K562 (cell line): ENCODE measurements around the gene CRYBG1. TPM values are rescaled to one million over a fixed set of nuclear protein-coding genes. Genes with fewer than 3 reads are reported as not detected.

ENCODE experiments used
- E4F1 ChIP-seq: fragments of 250-450 bp; sonication (Bioruptor Pico); IDR thresholded peaks from 2 replicates; pipeline ENCODE4 v1.5.0; 2021; ENCODE audit warnings: mild to moderate bottlenecking, borderline replicate concordance
- HNRNPK ChIP-seq: fragments of 200-400 bp; formaldehyde crosslinking; IDR thresholded peaks from one replicate; pipeline ENCODE4 v1.6.1; 2018; ENCODE audit warnings: mild to moderate bottlenecking, low read depth, low read length; ENCODE audit not compliant: poor library complexity, severe bottlenecking
- ID3 ChIP-seq, 2 experiments: fragments of 250-450 bp in 1 of 2; fragments of 450-650 bp in 1 of 2; sonication (Bioruptor Pico) in 1 of 2; IDR thresholded peaks; 2 replicates each; pipeline versions ENCODE4 v1.6.1 to v1.8.0; 2016 to 2021; ENCODE audit warnings: mild to moderate bottlenecking in 2 of 2, moderate library complexity in 2 of 2, missing compliant biosample characterization in 1 of 2, missing genetic modification characterization in 1 of 2
- NFIC ChIP-seq: fragments of 450-650 bp; IDR thresholded peaks from 2 replicates; pipeline ENCODE4 v1.6.1; 2017; ENCODE audit warnings: mild to moderate bottlenecking, inconsistent platforms
- POLR2AphosphoS5 ChIP-seq: IDR thresholded peaks from 2 replicates; pipeline ENCODE4 v1.6.1; 2011; ENCODE audit warnings: mild to moderate bottlenecking, low read depth, low read length, moderate library complexity; ENCODE audit not compliant: control insufficient read depth, insufficient read depth
- PTTG1 ChIP-seq: fragments of 450-650 bp; IDR thresholded peaks from 2 replicates; pipeline ENCODE4 v1.6.1; 2016; ENCODE audit warnings: low read depth, mild to moderate bottlenecking, missing genetic modification characterization, missing compliant biosample characterization
- RAD51 ChIP-seq: fragments of 450-650 bp; IDR thresholded peaks from 2 replicates; pipeline ENCODE4 v1.7.1; 2016; ENCODE audit warnings: low read depth, mild to moderate bottlenecking, borderline replicate concordance
- RBFOX2 ChIP-seq: fragments of 200-400 bp; formaldehyde crosslinking; IDR thresholded peaks from 2 replicates; pipeline ENCODE4 v1.6.1; 2017; ENCODE audit warnings: low read depth, mild to moderate bottlenecking, low read length, moderate library complexity
- TSHZ1 ChIP-seq: fragments of 250-450 bp; sonication (Bioruptor Pico); IDR thresholded peaks from 2 replicates; pipeline ENCODE4 v1.4.0; 2020; ENCODE audit warnings: mild to moderate bottlenecking, moderate library complexity
- ZNF384 ChIP-seq: IDR thresholded peaks from 2 replicates; pipeline ENCODE4 v1.6.1; 2012; ENCODE audit warnings: low read depth, low read length, improper control_type of control experiment
- ZNF668 ChIP-seq: fragments of 250-450 bp; sonication (Bioruptor Pico); IDR thresholded peaks from 2 replicates; pipeline ENCODE4 v1.8.0; 2022; ENCODE audit warnings: mild to moderate bottlenecking, inconsistent platforms
- polyA plus RNA-seq, 8 experiments: library from polyadenylated mRNA; depleted of rRNA in 4 of 8; stranded (reverse) in 5 of 8; unstranded in 3 of 8; fragments of >200 nt; fragmentation: Nextera tagmentation in 2 of 8; fragmentation: Illumina TruSeq in 1 of 8; extraction: Ambion mirVana in 2 of 8; extraction: Trizol in 1 of 8; gene quantifications; 2 replicates each; pipeline versions ENCODE4 v1.2.1 to v1.2.3, GENCODE V29; 2011 to 2014; ENCODE audit warnings: inconsistent platforms in 1 of 8, missing spikeins in 1 of 8
- total RNA-seq, 7 experiments: library from RNA; depleted of rRNA in 6 of 7; stranded (reverse); fragments of >200 nt in 6 of 7; fragmentation: Illumina TruSeq in 2 of 7; extraction: Trizol in 2 of 7; gene quantifications; 2 replicates each; pipeline versions ENCODE4 v1.2.1 to v1.2.3, GENCODE V29; 2011 to 2021; ENCODE audit warnings: low replicate concordance in 1 of 7
- TF ChIP-seq, protein P1 (sequence below), 2 experiments: IDR thresholded peaks in 1 of 2; conservative IDR thresholded peaks in 1 of 2; 2 replicates each; pipeline ENCODE4 v1.6.1; 2016; ENCODE audit warnings: low read depth in 2 of 2, mild to moderate bottlenecking in 1 of 2, missing compliant biosample characterization in 1 of 2, missing genetic modification characterization in 1 of 2, moderate library complexity in 1 of 2
- TF ChIP-seq, protein P2 (sequence below): fragments of 450-650 bp; IDR thresholded peaks from 2 replicates; pipeline ENCODE4 v1.6.1; 2016; ENCODE audit warnings: mild to moderate bottlenecking

The CRYBG1 gene
- total and polyA plus RNA-seq, 9 of the 15 experiments (the other 6 are each of a cell fraction or from before 2014, with no cell fraction given): 0.07 to 0.47 (median 0.11) TPM

DNA sequence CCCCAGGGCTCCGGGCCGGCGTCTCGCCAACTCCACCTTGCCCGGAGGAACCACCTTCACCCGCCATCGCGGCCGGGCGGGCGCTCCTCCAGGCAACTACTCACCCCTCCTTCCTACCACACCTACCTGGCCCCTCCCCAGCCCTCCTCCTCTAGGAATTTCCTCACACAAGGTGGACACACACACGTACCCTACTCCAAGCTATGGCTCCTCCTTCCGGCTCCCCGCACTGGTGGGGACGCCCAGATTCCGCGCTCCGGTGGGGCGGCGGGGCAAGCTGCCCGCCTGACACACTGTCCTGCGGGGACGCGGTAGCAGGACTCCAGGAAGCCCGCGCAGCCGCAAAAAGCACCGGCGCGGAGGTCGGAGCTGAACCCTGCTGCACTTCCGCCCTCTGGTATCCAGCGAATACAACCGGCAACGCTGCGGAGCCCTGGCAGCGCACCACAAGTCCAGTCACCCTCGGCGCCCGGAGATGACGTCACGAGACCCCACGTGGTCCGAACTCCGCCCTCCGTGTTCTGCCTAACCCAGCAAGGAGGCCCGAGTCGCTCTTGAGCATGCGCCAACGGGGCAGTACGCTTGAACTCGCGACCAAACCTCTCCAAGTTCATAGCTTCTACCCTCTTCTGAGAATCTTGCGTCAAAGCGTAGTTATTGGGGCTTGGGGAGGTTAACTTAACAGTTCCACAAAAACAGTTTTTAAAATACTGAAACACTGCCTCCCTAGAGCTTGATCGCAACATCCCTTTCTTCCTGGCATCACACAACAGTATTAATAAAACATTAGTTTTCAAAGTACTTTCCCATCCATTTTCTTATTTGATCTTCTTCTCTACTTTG is 35.0 kb upstream of the CRYBG1 start, which contains the start of gene ATG5 (continued):
- TF ChIP-seq, protein P1, sequence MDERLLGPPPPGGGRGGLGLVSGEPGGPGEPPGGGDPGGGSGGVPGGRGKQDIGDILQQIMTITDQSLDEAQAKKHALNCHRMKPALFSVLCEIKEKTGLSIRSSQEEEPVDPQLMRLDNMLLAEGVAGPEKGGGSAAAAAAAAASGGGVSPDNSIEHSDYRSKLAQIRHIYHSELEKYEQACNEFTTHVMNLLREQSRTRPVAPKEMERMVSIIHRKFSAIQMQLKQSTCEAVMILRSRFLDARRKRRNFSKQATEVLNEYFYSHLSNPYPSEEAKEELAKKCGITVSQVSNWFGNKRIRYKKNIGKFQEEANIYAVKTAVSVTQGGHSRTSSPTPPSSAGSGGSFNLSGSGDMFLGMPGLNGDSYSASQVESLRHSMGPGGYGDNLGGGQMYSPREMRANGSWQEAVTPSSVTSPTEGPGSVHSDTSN (CRISPR knock-in tag; IDR thresholded peaks at IDR 0.05; ENCODE audit: low read depth): no peak
- TF ChIP-seq, protein P1 (tag; conservative IDR thresholded peaks at IDR 0.05; ENCODE audit: low read depth): no peak
- TF ChIP-seq ZNF668 (no peak), ZNF384 (0 out of 2 replicates have a peak, but pooled peaks have one; percentile 36), RAD51 (peak; percentile 93), POLR2AphosphoS5 (peak; percentile 75), RBFOX2 (peak; percentile 98), E4F1 (CRISPR knock-in tag) (no peak), PTTG1 (no peak), ID3 (CRISPR knock-in tag; IDR thresholded peaks at IDR 0.05) (no peak), ID3 (tag; IDR thresholded peaks at IDR 0.05) (no peak), NFIC (peak; percentile 67), HNRNPK (no peak), TSHZ1 (CRISPR knock-in tag) (no peak)
- TF ChIP-seq, protein P2, sequence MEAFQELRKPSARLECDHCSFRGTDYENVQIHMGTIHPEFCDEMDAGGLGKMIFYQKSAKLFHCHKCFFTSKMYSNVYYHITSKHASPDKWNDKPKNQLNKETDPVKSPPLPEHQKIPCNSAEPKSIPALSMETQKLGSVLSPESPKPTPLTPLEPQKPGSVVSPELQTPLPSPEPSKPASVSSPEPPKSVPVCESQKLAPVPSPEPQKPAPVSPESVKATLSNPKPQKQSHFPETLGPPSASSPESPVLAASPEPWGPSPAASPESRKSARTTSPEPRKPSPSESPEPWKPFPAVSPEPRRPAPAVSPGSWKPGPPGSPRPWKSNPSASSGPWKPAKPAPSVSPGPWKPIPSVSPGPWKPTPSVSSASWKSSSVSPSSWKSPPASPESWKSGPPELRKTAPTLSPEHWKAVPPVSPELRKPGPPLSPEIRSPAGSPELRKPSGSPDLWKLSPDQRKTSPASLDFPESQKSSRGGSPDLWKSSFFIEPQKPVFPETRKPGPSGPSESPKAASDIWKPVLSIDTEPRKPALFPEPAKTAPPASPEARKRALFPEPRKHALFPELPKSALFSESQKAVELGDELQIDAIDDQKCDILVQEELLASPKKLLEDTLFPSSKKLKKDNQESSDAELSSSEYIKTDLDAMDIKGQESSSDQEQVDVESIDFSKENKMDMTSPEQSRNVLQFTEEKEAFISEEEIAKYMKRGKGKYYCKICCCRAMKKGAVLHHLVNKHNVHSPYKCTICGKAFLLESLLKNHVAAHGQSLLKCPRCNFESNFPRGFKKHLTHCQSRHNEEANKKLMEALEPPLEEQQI: peak; percentile 93
